Forelimb muscle (tissue), 1 donor: Measurements from ENCODE around the gene SYPL1. TPM values are rescaled to one million over a fixed set of nuclear protein-coding genes. Genes with fewer than 3 reads are reported as not detected.
"Not testable (repeated sequence)": the region's sequence is repeated elsewhere in the genome, so short reads cannot be mapped to it uniquely, and the experiment has no call there.

ENCODE experiments used
- DNase-seq: peaks from one replicate; pipeline ENCODE4 v3.0.0-alpha.2; 2013; ENCODE audit warnings: low read depth
- polyA plus RNA-seq: library from polyadenylated mRNA; unstranded; fragments of 120-200 nt; gene quantifications from one replicate; pipeline ENCODE4 v1.2.1, GENCODE V29; 2013; ENCODE audit not compliant: insufficient read length

Gene SYPL1
- polyA plus RNA-seq, result 64.1 TPM

DNA sequence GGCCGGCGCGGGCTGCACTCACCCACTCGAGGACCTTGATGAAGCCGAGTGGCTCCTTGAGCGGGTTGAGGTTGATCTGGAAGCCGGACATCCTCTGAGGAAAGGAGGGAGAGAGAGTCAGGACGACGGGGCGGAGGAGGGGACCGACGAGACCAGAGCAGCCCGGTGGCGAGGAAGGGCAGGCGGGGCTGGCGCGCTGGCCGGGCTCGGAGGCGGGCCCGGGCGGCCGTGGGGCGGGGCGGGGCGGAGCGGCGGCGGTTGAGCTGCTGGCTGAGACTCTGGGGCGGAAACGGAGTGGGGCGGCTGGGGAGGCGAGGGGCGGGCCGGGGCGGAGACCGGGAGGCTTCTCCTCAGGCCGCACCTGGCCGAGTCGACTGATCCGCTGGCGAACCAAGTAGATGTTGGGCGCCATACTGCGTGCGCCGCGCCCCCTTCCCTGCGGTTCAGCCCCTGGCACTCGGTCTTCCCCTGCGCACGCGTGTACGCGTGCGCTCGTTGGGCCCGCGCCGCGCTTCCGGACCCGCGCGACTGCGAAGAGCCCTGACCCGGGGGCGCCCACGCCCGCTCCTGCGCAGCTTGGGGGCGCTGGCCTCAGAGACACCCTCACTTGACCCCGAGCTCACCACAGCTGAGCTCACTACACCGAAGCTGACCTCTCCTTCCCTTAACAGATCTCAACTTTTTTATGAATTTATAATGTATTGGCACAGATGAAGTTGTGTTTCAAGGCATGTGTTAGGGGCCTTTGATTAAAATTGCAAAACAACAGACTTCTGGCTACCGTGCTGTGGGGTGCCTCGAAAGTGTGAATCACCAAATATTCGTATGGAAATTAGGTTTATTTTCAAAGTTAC, at the start of gene SYPL1:
TSS of gene SYPL1 (minus strand) at position 195 of the 854 bp plus-strand sequence. CDS start at position 91, 104 bp downstream.
- peak; percentile 41 for DNase-seq

DNA sequence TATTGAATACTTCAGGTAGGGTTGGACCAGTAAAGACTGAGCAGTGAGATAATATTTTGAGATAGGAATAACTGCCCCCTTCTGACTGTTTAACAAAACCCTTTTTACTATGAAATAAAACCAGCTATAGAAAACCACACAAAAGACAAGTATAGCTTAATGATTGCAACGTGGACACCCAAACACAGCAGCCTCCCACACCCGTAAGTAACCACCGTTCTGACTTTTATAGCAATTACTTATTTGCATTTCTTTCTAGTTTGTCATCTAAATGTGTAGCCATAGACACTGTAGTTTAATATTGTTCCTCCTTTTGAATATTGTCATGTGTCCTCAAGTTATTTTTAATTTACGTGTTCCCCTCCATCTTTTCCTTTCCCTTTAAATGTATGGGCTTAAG, 42.9 kb upstream of the SYPL1 start:
- no peak for DNase-seq

DNA sequence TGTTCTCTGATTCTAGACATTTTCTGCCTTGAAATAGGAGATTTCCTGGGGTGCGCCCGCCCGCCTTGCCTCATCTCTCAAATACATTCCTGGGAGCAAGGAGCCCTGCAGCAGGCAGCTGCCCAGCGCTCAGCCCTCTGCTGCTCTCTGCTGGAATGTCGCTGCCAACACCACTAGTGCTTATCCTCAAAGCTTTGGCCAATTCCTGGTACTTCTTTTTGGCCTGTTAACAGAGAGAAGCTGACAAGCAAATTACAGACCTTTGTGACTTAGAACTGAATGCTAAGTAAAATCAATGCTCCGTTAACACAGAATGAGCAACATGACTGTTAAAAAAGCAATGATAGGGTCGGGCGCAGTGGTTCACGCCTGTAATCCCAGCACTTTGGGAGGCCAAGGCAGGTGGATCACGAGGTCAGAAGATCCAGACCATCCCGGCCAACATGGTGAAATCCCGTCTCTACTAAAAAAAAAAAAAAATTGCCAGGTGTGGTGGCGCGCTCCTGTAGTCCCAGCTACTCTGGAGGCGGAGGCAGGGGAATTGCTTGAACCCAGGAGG, 41.9 kb upstream of the SYPL1 start:
- no peak for DNase-seq

DNA sequence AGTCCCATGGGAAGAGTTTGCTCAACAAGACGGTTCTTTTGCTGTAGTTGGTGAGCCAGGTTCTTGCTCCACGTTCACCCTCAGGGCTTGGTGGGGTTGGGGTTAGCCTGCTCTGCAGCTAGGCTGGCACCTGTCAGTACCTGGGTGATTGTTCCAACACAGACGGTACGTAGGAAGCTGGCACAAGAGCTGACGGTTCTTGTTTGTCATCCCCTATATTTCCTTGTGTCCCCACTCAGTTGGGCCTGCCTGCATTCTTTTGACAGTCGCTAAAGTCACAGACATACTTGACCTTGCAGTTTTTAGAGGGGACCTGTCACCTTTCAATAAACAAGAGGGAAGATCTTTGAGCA, 40.2 kb upstream of the SYPL1 start:
- DNase-seq, result no peak

DNA sequence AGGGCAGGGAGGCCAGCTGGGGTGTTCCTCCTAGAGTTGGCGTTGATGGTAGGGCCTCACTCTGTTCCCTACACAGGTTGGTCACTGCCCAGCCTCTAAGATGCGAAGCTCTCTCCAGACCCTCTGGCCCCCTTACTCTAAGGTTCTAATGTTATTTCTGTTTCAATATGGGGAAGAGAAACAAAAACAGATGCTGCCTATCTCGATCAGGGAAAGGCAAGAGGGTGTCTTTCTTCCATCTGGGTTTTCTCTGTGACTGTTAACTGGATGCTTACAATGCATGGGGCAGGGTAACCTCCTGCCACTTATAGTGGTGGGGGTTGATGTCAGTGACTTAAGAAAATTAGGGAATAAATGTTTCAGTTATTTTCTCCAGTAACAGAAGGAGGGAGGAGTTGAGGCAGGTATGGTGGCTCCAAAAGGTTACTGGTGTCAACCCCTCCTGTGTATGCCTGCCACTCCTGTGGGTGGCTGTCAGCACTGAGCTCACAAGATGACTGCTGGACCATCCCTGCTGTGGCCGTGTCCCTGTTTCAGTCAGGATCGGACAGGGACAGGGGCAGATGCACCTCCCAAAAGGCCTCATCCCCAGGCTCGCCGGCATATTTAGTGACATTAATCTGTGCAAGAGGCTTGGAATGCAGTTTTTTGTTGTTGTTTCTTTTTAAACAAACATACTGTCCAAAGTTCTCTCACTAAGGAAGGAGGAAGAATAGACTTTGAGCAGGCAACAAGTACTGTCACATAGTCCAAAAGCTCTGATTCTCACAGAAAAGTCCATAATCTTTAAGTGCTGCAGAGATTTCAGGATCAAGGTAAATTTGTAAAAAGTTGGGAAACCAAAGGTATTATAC, 39.6 kb upstream of the SYPL1 start:
- DNase-seq, result no peak

DNA sequence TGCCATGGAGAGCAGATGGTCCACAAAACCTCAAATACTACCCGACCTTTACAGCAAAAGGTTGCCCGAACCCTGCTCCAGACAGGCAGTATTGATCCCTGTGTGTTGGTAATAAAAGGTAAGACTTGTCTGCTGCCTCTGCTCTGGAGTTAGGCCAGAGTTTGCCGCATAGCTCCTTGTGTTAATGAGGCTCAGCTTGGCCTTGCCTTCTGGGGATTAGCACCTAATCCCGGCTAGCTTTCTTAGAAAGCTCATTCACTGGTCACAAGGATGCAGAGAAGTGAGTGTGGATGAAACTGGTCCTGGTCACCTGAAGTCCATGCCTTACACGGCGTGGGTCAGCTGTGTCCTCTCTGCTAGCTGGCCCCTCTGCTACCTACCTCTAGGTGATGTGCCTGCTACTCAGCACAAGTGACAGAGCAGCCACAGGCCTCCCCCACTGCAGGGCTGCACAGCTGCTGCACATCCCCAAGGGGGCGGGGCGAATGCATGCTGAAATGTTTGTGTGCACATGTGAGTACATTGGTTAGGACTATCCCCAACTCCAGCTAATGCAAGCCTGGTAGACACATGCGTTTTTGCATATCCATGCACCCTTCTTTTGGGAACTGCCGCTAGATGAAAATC, 31.7 kb upstream of the SYPL1 start:
- no peak for DNase-seq

DNA sequence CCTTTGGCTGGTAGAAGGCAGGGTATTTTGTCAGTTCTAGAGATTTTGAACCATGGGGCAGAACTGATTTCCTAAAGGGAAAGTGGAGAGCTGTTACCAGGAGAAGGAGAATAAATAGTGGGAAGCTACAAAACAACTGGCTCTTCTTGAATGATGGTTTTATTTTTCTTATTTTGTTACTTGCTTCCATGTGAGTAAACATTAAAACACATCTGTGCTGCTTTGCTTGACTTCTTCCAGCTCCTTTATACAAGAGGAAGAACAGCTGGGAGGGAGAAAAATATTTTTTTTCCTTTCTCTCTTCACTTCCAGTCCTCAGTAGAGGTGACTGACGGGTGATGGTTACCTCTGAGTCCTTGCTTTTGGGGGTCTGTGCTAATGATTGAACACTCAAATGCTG, 30.0 kb upstream of the SYPL1 start:
- DNase-seq, result no peak

DNA sequence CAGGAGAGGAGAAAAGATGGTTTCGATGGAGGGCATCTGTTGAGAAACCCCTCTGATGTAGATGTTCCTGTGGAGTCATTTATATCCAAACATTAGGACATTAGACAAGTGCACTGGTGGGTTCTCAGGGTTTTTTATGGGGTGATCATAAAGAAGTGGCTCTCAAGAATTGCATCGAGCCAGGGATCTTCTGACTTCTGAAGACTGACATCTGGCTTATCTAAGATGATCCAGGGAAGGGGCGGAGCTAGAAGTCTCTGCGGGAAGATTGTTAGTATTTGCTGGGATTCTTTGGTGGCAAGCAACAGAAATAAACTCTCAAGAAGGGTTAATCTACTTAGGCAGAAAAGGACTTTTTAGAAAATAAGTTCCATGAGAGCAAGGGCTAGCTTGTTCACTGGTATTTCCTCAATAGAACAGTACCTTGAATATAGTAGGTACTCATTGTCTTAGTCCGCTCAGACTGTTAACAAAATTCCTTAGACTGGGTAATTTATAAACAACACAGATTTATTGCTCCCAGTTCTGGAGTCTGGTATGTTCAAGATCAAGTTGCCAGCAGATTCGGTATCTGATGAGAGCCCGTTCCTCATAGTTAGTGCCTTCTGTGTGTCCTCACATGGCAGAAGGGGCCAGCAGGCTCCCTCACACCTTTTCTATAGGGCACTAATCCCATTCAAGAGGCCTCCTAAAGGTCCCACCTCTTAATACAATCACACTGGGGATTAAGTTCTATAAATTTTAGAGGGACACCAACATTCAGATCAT, 28.5 kb upstream of the SYPL1 start:
- no peak for DNase-seq

DNA sequence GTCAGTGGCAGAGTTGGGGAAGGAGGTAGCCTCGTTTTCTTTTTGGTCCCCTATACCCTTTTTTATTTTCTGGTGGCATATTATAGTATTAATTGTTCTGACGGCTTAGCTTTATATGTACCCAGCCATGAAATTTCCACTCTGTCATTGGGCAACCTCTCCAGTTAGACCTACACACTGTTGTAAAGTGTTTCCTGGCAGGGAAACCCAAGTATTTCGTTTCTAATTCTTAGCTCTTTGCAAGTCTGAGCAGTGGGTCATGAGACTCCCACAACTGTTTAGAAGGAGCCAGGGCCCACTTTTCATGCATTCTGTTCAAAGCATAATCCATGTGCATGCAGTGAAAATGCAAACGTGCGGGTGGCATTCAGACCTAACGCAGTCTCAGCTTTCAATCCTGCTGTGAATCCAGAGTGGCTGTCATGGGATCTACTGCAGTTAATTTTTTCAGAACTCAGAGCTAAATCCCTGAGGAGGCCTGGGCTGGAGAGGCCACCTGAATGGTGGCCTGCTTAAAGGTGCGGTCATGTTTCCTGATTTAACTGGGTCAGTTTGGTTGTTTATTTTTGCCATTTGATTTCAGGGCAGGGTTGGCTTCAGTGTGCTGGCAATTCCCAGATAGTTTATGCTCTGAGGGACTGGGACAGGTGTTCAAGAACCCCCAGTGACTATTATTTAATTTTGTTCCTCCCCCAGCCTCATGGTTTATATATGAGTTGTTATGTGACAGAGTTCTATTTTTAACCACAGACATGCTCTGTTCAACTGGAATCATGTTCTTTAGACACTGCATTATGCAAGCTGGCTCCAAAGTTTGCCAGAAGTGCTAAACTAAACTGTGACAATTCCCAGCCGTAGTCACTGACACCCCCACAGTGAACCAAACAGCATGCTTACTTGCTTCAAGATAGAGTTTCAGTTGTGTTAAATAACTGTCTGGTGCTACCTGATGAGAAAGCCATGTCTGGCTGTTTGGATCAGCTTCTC, 27.4 kb upstream of the SYPL1 start:
- DNase-seq, result no peak

DNA sequence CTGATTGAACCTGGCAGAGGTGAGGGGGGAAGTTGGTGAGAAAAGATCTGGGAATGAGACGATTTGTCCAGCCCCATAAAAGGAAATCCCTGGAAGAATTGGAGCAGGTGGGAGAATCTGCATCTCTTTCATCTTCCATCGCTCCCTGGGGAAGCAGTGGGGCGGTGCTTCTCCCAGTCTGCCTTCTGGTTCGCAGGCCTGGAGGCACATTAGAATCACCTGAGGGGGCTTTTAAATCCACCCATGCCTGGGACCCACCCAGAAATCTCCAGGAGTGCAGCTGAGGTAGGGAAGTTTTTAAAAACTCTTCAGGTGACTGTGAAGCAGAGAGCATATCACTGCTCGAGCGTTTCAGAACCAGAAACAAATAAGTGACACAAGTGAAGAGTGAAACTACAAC, 26.7 kb upstream of the SYPL1 start:
- DNase-seq, result no peak

DNA sequence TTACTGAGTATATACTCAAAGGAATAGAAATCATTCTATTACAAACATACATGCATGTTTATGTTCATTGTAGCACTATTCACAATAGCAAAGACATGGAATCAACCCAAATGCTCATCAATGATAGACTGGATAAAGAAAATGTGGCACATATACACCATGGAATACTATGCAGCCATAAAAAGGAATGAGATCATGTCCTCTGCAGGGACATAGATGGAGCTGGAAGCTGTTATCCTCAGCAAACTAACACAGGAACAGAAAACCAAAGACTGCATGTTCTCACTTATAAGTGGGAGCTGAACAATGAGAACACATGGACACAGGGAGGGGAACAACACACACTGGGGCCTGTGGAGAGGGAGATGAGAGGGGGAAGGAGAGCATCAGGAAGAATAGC, 26.1 kb upstream of the SYPL1 start:
- DNase-seq, result not testable (repeated sequence)

DNA sequence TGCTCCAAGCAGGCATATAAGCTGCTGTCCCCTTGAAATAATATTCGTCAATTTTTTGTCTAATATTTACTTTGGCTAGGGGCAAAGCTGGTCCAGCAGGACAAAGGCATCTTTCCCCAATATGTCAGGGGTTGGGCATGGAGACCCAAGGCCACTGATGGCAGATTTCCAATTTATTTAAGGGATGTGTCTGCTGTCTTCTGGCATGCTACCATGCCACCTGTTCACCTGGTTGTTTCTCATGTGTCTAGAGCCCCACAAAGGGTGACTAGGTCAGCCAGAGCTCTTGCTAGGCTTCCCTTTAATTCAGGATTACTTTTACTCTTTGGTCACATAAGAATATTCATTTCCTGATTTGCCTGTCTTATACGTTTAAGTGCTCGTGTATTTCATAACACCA, 22.1 kb upstream of the SYPL1 start:
- DNase-seq, result no peak

DNA sequence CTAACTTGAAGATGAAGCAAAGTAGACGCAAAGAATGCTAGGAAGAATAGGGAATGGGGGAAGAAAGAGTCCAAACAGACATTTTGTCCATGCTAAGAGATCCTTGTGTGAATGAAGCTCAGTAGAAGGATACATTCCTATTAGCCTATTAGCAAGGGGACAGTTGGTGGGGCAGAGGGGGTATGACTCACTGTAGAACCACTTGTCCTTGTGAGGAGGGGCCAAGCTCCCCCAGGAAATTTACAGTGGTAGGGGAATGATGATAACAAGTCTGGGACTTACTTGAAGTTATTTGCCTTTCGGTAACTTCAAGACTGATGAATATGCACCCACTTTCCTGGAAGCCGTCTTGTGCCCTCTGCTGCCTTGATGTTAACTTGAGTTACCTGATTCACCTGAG, 17.2 kb upstream of the SYPL1 start:
- DNase-seq, result no peak

DNA sequence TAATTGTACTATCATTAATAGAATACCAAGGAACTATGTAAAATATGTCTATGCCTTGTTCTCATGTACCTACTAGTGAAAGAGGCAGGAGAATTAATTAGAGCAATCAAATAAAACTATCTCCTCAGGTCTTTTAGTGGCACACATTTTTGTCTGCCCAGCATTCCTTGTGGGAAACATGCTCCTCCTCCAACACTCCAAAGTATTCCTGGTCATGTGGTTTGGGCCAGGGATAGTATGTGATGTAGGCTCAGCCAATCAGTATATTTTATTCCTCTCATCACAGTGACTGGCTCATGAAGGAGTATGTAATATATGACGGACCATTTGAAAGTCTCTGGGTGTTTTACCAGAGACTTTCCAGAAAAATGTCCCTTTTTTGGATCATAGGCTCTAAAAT, 16.7 kb upstream of the SYPL1 start:
- no peak for DNase-seq

DNA sequence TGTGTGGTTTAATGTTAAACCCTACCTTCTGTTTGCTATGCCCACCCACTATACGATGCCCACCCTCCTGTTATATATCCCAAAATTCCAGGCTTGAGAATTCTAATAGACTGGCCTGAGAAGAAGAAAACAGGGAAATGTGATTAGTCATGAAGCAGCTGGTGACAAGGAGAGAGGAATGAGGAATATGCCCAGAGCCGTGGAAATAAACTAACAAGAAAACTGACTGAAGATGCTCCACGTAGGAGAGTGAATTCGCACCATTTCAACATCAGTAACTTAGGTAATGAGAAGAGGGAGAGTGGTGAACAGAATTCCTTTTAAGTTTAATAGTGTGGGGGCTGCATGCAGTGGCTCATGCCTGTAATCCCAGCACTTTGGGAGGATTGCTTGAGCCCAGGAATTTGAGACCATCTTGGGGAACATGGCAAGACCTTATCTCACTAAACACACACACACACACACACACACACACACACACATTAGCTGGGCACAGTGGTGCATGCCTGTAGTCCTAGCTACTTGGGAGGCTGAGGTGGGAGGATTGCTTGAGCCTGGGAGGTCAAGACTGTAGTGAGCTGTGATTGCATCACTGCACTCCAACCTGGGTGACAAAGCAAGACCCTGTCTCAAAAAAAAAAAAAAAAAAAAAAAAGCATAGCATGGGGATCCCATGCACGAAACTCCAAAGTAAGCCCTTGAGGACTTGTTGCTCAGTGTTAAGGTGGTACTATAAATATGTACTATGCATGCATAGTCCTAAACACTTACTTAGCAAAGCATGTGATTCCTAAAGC, 16.1 kb upstream of the SYPL1 start:
- DNase-seq, result no peak

DNA sequence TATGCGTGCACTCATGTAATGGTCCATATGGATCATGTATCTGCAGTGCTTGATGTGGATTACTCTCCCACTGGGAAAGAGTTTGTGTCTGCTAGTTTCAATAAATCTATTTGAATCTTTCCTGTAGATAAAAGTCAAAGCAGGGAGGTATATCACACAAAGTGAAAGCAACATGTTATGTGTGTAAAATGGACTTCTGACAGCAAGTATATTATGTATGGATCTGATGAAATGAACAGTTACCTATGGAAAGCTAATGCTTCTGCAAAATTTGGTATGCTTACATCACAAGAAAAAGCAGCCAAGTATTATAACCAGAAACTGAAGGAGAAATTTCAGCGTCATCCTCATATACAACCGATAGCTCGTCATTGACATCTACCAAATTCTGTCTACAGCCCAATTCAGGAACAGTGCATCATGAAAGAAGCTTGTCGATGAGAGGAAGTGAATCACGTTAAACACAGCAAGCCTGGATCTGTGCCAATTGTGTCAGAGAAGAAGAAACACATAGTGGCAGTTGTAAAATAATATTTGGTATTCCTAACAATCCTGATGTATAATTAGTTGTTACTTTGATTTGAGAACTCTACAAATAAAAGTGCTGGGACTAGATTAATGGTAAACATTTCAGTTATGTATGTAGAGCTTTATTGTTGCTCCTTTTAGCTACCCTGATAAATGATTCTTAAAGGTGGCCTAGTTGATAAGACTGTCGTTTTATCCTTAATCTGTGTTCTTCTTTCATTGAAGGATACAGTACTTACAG, 14.2 kb upstream of the SYPL1 start:
- DNase-seq, result no peak

DNA sequence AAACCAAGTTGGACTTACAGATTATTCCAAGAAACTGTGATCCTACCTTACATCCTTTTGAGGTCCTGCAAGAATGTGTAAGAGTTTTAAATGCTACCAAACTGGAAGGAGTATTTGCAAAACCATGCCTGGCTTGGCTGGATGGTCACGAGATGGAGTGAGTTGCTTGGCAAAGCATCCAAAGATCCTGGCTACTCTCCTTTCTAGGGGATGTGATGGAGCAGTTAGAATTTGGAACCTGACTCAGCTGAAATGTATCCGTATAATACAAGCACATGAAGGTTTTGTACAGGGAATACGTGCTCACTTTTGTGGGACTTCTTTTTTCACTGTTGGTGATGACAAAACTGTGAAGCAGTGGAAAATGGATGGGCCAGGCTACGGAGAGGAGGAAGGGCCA, 13.3 kb upstream of the SYPL1 start:
- DNase-seq, result no peak

DNA sequence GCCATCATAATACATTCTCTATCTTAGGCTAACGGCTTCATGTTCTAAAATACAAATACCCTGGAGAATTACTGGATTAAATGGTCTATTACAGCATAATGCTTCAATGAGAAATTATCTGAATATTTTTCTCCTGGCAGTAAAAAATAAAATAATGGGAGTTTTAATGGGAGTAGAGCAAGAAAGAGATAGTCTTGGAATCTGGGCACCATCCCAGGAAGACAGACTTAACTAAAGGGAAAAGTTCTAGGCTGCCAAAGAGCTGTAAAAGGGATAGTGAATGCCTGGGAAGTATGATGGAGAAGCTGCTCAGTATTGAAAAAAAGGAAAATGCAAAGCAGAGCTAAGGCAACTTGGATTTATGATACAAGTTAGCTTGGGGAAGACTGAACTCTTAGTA, 12.1 kb upstream of the SYPL1 start:
- DNase-seq, result no peak

DNA sequence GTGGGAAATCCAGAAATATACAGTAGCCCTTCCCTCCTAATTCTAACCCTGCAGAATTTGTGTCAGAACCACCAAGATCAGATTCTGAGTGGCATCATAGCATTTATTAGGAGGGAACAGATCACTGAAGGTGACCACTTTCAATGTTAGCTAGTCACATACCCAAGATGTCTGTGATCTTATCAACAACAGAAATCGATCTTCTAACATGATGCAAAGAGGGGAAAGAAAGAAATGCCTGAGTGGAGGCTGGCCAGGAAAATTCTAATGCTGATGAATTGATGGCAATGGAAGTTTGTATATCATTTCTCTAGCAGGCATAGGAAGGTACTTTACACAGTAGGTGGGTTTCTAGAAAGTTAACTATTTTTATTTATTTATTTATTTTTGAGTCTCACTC, 10.6 kb upstream of the SYPL1 start:
- no peak for DNase-seq
